ENCODE results near the gene FGFR1OP2.

FGFR1OP2 gene

GRCh38 chr12:27005495-27005894 is 67.2 kb downstream of the FGFR1OP2 start:
- no peak for DNase-seq

DNA sequence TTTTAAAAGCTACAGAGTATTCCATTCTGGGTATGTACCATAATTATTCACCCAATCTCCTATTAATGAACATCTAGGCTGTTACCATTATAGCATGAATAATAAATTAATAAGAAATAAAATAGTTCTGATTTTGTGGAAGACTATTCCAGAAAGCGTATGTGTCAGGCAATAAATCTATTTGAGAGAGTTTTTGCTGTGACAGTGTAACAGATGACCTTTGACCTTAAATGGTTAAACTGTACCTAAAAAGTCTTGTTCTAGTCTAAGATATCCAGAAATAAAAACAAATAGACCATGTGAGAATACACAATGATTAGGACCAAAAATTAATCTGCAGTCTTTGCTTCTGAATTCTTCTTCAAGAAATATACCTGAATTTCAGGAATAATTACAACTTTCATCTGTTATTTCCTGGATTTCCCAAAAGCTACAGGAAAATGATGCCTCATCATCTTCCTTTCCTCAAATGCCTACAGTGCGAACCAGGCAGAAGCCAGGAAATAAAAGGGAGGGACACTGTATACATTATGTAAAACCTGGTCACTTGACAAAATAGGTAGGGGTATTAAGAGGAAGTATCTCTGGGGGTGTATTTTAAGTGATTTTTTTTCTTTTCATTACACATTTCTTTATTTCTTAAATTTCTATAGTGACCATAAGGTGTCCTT is 68.7 kb downstream of the FGFR1OP2 start:
- DNase-seq = no peak

DNA sequence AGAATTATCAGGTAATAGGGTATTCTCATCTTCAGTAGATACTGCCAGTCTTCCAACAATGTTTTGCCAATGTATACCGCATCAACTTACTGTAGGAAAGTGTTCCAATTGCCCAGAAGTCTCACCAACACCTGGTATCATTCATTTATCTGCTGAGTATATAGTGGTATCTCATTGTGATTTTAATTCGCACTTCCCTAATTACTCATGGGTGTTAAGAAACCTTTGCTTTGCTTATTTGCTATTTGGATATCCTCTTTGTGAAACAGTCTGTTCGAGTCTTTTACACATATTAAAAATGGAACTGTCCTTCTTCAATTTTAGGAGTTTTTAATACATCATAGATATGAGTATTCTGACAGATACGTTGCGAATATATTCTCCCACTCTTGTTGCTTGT is 69.8 kb downstream of the FGFR1OP2 start:
- DNase-seq = no peak

DNA sequence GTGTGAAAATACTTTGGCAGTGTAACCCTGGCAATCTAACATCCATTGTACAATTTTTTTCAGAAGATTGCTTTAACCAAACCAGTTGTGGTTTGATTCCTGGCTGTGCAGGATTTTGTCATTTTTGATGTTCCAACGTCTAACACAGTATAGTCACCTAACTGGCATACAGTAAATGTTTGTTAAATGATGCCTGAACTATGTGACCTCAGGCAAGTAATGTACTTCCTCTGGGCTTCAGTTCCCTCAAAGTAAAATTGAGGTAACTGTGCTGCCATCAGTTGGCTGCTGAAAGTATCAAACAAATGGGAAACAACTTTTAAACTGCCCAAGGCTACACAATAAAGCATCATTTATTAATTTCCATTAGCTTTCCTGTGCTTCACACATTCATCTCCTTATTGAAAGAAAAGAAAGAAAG is 71.6 kb downstream of the FGFR1OP2 start:
- no peak for DNase-seq

GRCh38 chr12:27012239-27012981 is 74.1 kb downstream of the FGFR1OP2 start:
- DNase-seq = no peak

DNA sequence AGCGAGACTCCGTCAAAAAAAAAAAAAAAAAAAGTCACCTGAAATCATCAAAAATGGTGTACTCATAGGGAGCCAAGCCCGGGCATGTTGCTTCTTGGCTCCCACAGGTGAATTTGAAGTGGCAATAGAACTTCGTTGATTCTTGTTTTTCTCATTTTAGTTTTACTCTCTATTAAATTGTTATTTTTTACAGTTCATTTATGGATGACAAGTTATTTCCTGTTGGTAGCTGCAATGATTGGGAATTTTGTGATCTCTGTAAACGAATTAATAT is 74.6 kb downstream of the FGFR1OP2 start:
- DNase-seq = no peak

GRCh38 chr12:27013611-27014084 is 75.4 kb downstream of the FGFR1OP2 start:
- DNase-seq = no peak

GRCh38 chr12:27014085-27014858 is 76.0 kb downstream of the FGFR1OP2 start, which contains the start of gene TM7SF3:
Gene TM7SF3, minus strand, starts transcription at chr12:27014384. Its CDS starts 216 bp downstream, at chr12:27014168.
- DNase-seq = peak; percentile 96

DNA sequence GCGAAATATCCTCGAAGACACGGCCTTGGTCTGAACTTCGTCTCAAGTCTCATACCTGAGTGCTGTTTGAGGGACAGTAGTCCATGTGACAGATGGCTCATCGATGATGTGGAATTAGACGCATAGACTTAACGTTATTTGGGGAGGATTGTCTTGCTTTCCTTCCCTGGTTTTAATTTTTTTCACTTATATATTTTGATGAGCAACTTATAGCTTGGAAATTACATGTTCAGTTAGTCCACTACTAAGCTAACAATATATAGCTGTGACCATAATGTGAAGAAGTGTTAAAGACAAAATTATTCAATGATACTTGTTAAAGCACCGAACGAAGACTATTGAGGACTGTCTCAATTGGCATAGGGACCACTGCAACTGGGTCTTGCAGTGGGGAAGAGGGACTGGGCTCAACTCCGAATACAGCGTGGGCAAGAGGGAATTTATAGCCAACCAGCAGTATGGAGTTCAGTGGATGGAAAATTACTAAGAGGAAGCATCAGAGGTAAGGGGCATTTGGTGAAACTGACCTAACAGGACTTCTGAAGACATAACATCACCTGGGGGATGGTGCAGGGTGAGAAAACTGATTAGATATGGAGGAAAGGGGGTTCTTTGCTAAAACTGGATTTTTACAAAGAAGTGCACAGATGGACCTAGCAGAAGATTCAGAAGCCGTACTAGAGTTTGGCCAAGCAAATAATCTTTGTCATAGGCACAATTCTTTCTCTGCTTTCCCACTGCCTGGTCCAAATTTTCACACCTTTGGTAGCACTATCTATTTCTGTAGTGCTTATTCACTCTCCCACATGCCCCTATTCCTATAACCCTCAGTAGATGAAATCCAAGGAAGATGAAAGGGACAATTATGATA is 76.8 kb downstream of the FGFR1OP2 start:
- DNase-seq = no peak

GRCh38 chr12:27015730-27016076 is 77.4 kb downstream of the FGFR1OP2 start:
- DNase-seq = no peak
